NT2/D1 (cell line): ENCODE measurements around the gene HSD17B1.

Experiments
- SUZ12 ChIP-seq: IDR thresholded peaks from 2 replicates; pipeline ENCODE4 v1.6.1; 2011; ENCODE audit not compliant: insufficient read length, insufficient read depth; ENCODE audit errors: extremely low read depth
- YY1 ChIP-seq: IDR thresholded peaks from 2 replicates; pipeline ENCODE4 v1.6.1; 2011; ENCODE audit not compliant: insufficient read length, insufficient read depth
- ZNF274 ChIP-seq: IDR thresholded peaks from 2 replicates; pipeline ENCODE4 v1.6.1; 2011; ENCODE audit warnings: mild to moderate bottlenecking, low read depth, low read length

DNA sequence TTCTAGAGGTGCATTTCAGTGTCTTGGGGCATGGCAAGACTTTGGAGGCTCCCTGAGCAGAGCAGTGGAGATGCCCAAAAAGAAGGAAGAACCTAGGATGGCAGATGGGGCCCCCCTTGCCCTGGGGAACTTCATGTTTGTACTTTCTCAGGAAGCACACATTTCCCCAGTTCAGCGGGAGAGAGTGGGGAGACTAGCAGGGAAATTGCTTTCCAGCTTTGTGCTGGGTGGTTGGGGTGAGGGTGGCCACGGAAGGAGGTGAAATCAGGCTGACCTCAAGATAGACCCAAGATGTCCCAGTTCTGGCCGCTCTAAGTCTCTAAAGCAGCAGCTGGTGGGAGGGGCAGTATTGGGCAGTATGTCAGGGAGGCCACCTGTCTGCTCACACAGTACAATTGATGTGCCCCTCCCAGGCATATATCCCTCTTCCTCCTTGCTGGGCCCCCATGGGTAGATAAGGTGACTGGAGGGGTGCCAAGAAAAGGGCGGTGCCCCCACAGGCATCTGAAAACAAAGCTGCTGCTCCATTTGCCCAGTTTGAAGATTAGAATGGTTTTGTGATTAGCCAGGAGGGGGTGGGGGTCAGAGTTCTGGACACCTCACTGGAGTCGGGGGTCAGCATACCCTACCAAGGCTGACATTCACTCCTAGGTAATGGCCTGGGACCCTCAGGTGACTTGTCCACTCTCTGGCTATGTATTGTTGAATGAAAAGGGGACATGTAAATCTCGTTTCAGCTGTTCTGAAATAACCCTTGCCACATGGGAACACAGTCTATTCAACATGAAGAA lies 33.8 kb upstream of the HSD17B1 start:
- TF ChIP-seq ZNF274 (no peak), SUZ12 (no peak), YY1 (no peak)
